ENCODE results near the gene CYP27C1.

Gene CYP27C1

GRCh38 chr2:127191331-127192219 is 28.5 kb downstream of the CYP27C1 start:
- no peak for DNase-seq

DNA sequence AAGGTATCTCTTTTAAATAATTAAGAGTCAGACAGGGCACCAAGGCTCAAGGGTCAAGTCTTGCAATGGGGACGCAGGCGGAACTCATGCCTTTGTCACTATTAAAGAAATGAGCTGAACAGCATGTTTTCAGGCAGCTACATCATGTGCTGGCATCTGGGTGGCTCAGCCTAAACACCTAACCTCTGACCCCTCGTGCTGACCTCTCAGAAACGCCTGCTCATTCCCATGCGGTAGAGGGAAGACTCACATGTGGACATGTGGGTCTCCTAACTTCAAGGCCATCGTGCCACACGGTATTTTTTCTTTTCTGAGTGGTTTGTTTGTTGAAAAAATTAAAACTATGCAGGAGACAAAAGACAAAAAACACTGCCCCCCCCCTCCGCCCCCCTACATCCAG is 31.3 kb downstream of the CYP27C1 start:
- no peak for DNase-seq

DNA sequence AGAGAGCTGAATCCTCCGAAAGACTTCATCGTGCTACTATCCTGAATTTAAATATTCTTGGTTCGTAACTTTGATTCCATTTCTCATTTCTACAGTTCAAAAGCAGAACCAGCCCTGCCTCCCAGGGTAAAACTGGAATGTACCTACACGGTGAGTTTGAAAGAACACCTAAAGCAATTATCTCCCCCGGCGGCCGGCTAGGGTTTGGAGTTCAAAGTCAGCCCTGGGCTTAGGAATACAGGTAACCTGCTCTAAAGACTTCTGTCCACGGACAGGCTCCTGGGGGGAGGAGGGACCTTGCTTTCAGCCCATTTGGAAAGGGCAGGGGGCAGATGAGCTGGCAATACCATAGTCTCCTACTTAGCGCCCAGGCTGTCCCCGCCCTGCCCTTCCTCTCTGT is 32.3 kb downstream of the CYP27C1 start:
- DNase-seq: no peak

DNA sequence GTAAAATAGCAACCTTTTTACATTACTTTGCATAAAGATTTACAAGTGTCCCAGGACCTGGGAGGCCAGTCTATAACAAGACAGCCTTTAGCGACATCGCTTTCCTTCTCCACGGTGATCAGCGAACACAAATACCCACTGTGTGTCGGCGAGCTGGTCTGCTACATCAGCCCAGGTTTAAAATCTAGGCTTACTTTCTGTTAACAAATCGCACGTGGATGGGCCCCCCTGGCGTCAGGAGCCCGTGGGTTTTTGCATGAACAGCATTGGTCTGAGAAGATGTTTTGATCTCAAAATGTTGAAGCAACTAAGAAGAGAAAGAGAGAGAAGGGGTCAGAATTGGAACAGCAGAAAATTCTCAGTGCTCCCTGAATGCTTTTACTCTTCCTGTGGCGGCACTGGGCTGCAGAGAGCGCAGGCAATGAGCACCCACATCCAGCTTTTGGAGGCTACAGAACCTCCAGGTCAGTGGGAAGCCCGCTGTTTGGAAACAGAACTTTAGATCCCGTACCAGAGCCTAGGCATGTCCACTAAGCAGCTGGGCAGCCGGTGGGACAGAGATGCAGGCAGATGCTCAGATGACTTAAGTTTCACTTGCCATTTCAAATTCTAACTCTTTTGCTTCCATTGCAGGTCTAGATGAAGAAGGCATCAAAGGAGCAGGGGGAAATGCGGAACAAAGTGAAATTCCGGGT is 32.9 kb downstream of the CYP27C1 start:
- no peak for DNase-seq

- DNase-seq: no peak
Measured at GRCh38 chr2:127185705-127186104, 34.4 kb downstream of the CYP27C1 start.

- no peak for DNase-seq
Measured at GRCh38 chr2:127185093-127185492, 35.0 kb downstream of the CYP27C1 start.

DNA sequence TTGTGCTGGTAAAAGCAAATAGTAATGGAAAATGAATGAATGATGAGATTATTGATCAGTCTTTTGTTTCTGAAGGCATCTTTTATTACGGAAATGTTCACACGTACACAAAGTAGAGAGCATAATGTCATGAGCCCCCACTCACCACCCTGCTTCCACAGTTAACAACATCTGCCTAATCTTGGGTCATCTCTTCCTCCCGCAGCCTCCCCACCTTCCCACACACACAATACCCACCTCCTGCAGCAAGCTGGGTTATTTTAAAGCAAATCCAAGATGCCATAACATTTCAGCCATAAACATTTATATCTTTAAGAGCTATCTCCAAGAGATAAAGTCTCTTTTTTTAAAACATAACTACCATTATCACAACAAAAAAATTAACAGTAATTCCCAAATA is 36.3 kb downstream of the CYP27C1 start:
- DNase-seq: no peak

GRCh38 chr2:127182626-127183458 is 37.3 kb downstream of the CYP27C1 start:
- DNase-seq: no peak

DNA sequence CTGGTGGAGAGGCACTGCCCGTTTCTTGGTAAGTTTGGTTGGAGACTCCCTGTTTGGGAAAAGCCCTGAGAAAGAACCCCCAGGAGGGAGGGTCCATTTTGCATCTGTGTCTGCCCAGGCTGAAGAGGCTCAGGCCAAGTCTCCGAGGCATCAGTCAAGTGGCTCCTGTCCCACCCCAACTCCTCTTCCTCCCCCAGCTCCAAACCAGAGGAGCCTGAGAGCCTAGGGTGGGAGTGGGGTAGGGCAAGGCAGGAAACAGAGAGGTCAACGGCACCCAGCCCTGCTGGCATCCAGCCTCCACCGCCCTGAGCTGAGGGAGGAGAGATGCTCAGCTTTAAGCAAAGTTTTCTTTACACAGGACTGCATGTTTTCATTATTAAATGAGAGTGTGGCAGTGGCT is 38.2 kb downstream of the CYP27C1 start:
- DNase-seq: no peak

GRCh38 chr2:127179766-127180165 is 40.3 kb downstream of the CYP27C1 start:
- DNase-seq: no peak

- no peak for DNase-seq
Measured at GRCh38 chr2:127177617-127178263, 42.4 kb downstream of the CYP27C1 start.

DNA sequence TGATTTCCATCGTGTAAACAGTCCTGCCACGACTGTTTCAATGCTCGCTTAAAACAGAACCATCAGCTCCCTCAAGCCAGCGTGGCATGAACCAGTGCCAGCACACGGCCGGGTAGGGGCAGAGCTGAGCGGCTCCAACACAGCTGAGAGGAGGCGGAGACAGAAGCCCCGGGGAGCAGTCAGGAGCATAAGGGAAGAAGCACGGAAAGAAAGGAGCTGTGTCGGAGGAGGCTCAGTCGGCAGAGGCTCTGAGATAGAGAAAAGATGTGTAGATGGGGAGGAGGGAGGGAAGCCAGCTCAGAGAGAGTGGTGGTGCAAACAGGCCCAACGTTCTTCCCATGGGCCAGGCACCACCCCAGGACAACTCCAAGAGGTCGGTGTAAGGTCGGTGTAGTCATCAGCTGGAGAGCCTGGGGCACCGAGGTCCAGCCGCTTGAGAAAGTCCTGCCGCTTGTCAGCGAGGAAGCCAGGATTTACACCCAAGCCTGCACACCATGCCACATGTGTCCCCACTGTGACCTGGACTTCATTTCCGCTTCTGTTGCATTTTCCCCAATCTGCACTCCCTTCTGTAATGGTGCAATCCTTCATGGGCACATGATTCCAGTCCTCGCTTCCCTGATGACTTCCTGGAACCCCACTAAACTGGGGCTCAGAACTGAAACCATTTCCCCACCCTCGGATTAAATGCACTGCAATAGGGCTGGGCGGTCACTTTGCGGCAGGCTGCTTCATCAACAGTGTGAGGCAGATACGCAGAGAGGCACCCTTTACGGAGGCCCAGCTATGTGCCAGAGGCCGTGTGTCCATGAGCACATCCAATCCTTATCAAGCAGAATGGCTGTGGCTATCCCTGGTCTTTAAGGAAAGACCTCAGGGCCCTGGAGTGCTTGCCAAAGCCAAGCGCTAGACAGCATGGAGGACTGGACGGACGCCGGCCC is 43.5 kb downstream of the CYP27C1 start:
- DNase-seq: no peak

GRCh38 chr2:127175751-127176354 is 44.2 kb downstream of the CYP27C1 start:
- no peak for DNase-seq

DNA sequence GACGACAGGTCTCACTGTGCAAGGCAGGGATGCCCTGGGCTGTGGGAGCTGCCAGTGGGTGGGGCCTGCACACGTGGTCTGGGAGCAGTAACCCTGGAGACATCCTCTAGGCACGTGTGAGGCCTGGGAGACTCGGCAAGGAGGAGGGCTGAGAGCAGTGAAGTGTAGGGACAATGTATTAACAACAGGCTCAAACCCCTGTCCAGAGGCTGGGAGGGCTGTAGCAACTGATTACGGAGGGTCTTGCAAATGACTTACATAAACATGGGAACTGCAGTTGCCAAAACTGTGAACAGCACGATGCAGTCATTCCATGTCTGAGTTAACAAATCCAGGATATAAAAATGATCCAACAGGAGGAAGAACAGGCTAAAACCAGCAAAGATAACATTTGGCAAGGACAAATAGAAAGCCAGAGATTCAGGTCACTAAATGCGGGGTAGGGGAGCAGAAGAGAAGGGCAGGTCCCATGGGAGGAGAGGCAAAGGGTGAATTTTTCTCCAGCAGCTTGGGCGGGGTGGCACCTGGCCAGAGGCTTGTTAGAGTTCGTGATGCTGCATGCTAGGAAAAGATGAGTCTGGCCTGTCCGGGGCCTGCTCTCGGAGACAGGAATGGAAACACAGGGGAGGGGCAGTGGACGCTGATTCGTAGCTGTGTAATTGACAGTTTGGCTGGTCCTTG is 44.9 kb downstream of the CYP27C1 start:
- DNase-seq: no peak

- no peak for DNase-seq
Measured at GRCh38 chr2:127174640-127175039, 45.5 kb downstream of the CYP27C1 start.

DNA sequence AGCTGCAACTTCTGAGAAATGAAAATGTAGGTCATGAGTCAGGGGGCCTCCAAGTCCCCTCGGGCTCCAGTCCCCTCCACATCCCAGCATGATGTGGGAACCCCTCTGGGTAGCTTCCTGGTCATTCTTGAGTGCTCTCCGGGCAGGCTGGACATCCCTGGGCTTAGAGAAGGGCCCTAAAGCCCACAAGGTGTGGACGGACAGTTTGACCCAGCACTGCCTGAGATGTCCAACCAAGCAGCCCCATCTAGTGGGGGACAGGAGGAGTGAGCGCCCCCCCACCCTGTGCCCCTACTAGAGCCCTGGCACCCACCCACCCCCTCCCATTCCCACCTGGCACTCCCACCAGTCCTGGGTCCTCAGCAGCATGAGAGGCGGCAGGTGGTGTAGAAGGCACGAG is 46.0 kb downstream of the CYP27C1 start:
- DNase-seq: no peak

DNA sequence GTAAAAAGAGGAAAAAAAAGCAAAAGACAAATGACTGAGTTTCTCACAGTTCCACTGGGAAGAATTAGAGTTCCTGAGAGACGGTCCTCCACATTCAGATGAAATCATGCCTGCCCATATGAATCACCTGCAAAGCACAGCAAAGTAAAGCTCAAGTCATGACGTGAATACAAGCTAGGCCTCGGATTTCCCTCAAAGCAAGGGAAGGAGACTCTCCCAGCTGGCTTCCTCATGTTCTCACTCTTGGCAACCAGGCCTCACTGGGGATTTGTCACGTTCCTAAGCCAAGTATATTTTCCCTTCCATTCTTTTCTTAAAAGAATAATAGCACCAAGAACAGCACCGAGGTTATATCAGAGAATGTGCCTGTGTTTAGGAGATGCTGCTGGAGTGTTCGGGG is 47.0 kb downstream of the CYP27C1 start:
- no peak for DNase-seq

- no peak for DNase-seq
Measured at GRCh38 chr2:127172306-127172705, 47.8 kb downstream of the CYP27C1 start.

DNA sequence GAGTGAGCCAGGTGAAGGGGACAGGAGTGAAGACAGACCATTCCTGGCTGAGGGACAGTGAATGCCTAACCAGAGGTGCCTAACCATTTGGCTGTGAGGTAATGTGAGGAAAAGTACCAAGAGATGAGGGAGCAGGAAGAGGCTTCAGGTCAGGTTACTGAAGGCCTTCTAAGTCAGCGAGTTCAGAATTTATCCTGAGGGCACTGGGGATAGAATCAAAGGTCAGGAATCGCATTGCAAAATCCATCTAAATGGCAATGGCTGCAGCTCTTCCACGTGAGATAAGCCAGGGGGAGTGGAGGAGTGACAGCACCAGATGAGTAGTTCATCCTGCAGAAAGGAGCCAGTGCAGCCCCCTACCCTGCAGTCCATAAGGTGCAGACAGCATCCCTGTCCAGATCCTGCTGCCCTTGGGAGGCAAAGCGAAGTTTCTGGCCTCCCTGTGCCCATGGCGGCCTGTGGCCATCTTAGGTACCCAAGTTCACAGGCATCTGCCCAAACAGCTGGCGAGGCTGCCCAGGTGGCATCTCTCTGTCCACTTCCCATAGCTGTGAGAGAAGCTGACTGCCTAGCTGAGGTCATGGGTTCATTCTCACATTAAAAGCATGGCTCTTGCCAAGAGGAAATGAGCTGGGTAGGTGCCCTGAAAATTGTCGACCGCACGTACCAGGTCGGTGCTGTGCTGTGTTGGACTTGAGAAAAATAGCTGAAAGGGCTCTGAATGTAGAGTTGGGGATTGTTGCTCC is 49.5 kb downstream of the CYP27C1 start:
- DNase-seq: no peak

DNA sequence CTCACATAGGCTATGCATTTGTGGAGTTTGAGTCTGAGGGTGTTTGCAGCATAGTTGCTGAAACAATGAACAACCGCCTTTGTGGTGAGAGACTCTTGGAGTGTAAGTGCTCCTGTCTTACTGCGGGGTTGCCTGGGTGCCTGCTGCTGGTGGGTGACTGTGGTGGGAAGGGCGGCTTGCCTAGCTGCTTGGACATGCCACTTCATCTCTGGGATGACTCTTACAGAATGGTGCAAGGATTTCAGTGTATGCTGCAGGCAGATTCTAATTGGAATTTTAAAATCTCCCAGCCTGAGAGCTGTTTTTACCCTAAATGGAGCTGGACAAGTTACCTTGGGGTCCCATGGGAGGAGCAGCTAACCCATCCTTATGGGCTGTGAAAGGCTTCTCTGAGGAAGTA is 50.1 kb downstream of the CYP27C1 start:
- no peak for DNase-seq
